ENCODE data around the gene NEGR1.

GRCh38 chr1:71377886-71378285 lies 904.5 kb downstream of the NEGR1 start:
- TF ChIP-seq CTCF (IDR thresholded peaks at IDR 0.05) (no peak), EP300 (IDR thresholded peaks at IDR 0.05) (no peak), POLR2A (IDR thresholded peaks at IDR 0.05) (no peak)

All from ovary (tissue), 3 donors.